ENCODE results near the gene C1orf56. TPM values are rescaled to one million over a fixed set of nuclear protein-coding genes. Genes with fewer than 3 reads are reported as not detected.

Gene C1orf56
- total and polyA plus RNA-seq, 2 donors (not counting 1 experiment from before 2014, with no cell fraction given) = 1.5 to 3.5 TPM

GRCh38 chr1:150999926-151000325 lies 47.6 kb upstream of the C1orf56 start:
- Histone ChIP-seq H3K4me2 (ENCODE audit: extremely low read depth, insufficient read depth, low read length) (no peak overlapping the region), H3K79me2 (ENCODE audit: control insufficient read depth, insufficient read depth, low read length) (no peaks in the 10 kb centered on the region), H3K27ac (ENCODE audit: insufficient read depth, low read length) (no peak overlapping the region), H3K9me3 (ENCODE audit: control insufficient read depth, insufficient read depth, low read depth, low read length) (no peaks in the 10 kb centered on the region), H3K4me3 (replicated peaks in 1 of 4; ENCODE audit: control extremely low read depth in 1 of 4, insufficient read depth in 1 of 4, low read depth in 3 of 4, low read length in 4 of 4) (no peak overlapping the region), H2AFZ (ENCODE audit: low read length) (no peak overlapping the region), H3K4me1 (ENCODE audit: control insufficient read depth, extremely low read depth, insufficient read depth, low read length) (no peaks in the 10 kb centered on the region), H3K9ac (ENCODE audit: insufficient read depth, low read length) (no peak overlapping the region), H3K27me3 (ENCODE audit: control insufficient read depth, insufficient read depth, low read length) (no peaks in the 10 kb centered on the region), H4K20me1 (ENCODE audit: control insufficient read depth, extremely low read depth, insufficient read depth, low read length) (no peaks in the 10 kb centered on the region), H3K36me3 (ENCODE audit: control insufficient read depth, insufficient read depth, low read length) (peaks cover 5% of the 10 kb centered on the region)
- TF ChIP-seq EZH2 (IDR thresholded peaks at IDR 0.05; ENCODE audit: low read length, missing control alignments) (no peak), CTCF (conservative IDR thresholded peaks at IDR 0.05 in 1 of 2, IDR thresholded peaks at IDR 0.05 in 1 of 2; ENCODE audit: low read depth in 1 of 2, low read length in 2 of 2) (no peak)
- DNase-seq (ENCODE audit: low read depth in 2 of 2) = no peak

- H3K27ac ChIP-seq (ENCODE audit: insufficient read depth, low read length) = no peak overlapping the region
- no peaks in the 10 kb centered on the region for H3K27me3 ChIP-seq (ENCODE audit: control insufficient read depth, insufficient read depth, low read length)
- no peak for DNase-seq (ENCODE audit: low read depth in 2 of 2)
- H4K20me1 ChIP-seq (ENCODE audit: control insufficient read depth, extremely low read depth, insufficient read depth, low read length) = no peaks in the 10 kb centered on the region
- H3K9me3 ChIP-seq (ENCODE audit: control insufficient read depth, insufficient read depth, low read depth, low read length) = no peaks in the 10 kb centered on the region
- H3K79me2 ChIP-seq (ENCODE audit: control insufficient read depth, insufficient read depth, low read length) = peaks cover under 1% of the 10 kb centered on the region
- no peak overlapping the region for H3K9ac ChIP-seq (ENCODE audit: insufficient read depth, low read length)
- TF ChIP-seq CTCF (conservative IDR thresholded peaks at IDR 0.05 in 1 of 2, IDR thresholded peaks at IDR 0.05 in 1 of 2; ENCODE audit: low read depth in 1 of 2, low read length in 2 of 2) (no peak), EZH2 (IDR thresholded peaks at IDR 0.05; ENCODE audit: low read length, missing control alignments) (no peak)
- H3K4me3 ChIP-seq (replicated peaks in 1 of 4; ENCODE audit: control extremely low read depth in 1 of 4, insufficient read depth in 1 of 4, low read depth in 3 of 4, low read length in 4 of 4) = no peak overlapping the region
- H3K36me3 ChIP-seq (ENCODE audit: control insufficient read depth, insufficient read depth, low read length) = peaks cover 5% of the 10 kb centered on the region
- H2AFZ ChIP-seq (ENCODE audit: low read length) = no peak overlapping the region
- H3K4me1 ChIP-seq (ENCODE audit: control insufficient read depth, extremely low read depth, insufficient read depth, low read length) = no peaks in the 10 kb centered on the region
- no peak overlapping the region for H3K4me2 ChIP-seq (ENCODE audit: extremely low read depth, insufficient read depth, low read length)
Observed at GRCh38 chr1:151000408-151000807, 47.1 kb upstream of the C1orf56 start.

GRCh38 chr1:151001602-151002001 lies 45.9 kb upstream of the C1orf56 start:
- Histone ChIP-seq H3K4me1 (ENCODE audit: control insufficient read depth, extremely low read depth, insufficient read depth, low read length) (peaks cover 2% of the 10 kb centered on the region), H4K20me1 (ENCODE audit: control insufficient read depth, extremely low read depth, insufficient read depth, low read length) (no peaks in the 10 kb centered on the region), H3K79me2 (ENCODE audit: control insufficient read depth, insufficient read depth, low read length) (peaks cover 3% of the 10 kb centered on the region), H3K36me3 (ENCODE audit: control insufficient read depth, insufficient read depth, low read length) (peaks cover 5% of the 10 kb centered on the region), H3K4me2 (ENCODE audit: extremely low read depth, insufficient read depth, low read length) (no peak overlapping the region), H2AFZ (ENCODE audit: low read length) (no peak overlapping the region), H3K27me3 (ENCODE audit: control insufficient read depth, insufficient read depth, low read length) (no peaks in the 10 kb centered on the region), H3K27ac (ENCODE audit: insufficient read depth, low read length) (no peak overlapping the region), H3K4me3 (replicated peaks in 1 of 4; ENCODE audit: control extremely low read depth in 1 of 4, insufficient read depth in 1 of 4, low read depth in 3 of 4, low read length in 4 of 4) (no peak overlapping the region), H3K9me3 (ENCODE audit: control insufficient read depth, insufficient read depth, low read depth, low read length) (no peaks in the 10 kb centered on the region), H3K9ac (ENCODE audit: insufficient read depth, low read length) (no peak overlapping the region)
- no peak for DNase-seq (ENCODE audit: low read depth in 2 of 2)
- no peak for TF ChIP-seq CTCF (conservative IDR thresholded peaks at IDR 0.05 in 1 of 2, IDR thresholded peaks at IDR 0.05 in 1 of 2; ENCODE audit: low read depth in 1 of 2, low read length in 2 of 2)
- no peak for TF ChIP-seq EZH2 (IDR thresholded peaks at IDR 0.05; ENCODE audit: low read length, missing control alignments)

Data from fibroblast of lung (primary cell).